ENCODE data around the gene OR52N4.

GRCh38 chr11:5713695-5714094 lies 40.3 kb upstream of the OR52N4 start:
- no peak for TF ChIP-seq CTCF (conservative IDR thresholded peaks at IDR 0.05; ENCODE audit: low read length)
- TF ChIP-seq EZH2phosphoT487 (IDR thresholded peaks at IDR 0.05; ENCODE audit: borderline replicate concordance) = no peak
